CD4-positive, alpha-beta T cell (primary cell): ENCODE measurements around the gene C3orf33. TPM values are rescaled to one million over a fixed set of nuclear protein-coding genes. Genes with fewer than 3 reads are reported as not detected.

Experiments
- ATAC-seq: fragments of 200-7000 bp; cut with Tn5 transposase; one replicate; pipeline ENCODE4 v1.10.0; 2022; ENCODE audit warnings: mild to moderate bottlenecking; ENCODE audit not compliant: poor library complexity
- CTCF ChIA-PET: fragments of 350-600 bp; sonication (Branson Sonifier 250); formaldehyde crosslinking; loops from one replicate; lab custom pipeline; 2021; ENCODE audit warnings: antibody characterized with exemption, inconsistent platforms; lab: Charles Lee
- POLR2A ChIA-PET: fragments of 350-600 bp; sonication (Branson Sonifier 250); formaldehyde crosslinking; loops from one replicate; lab custom pipeline; 2021; ENCODE audit warnings: antibody characterized with exemption, inconsistent platforms; lab: Charles Lee
- DNase-seq, 14 experiments: peaks; one replicate each; pipeline ENCODE4 v3.0.0-alpha.2; 2013 to 2020; ENCODE audit warnings: mixed read lengths in 2 of 14
- H3K27ac ChIP-seq, 2 donors: one replicate each; pipeline versions ENCODE4 v1.5.1 to v1.7.0; 2013; ENCODE audit warnings: low read length in 2 of 2, low read depth in 1 of 2, mild to moderate bottlenecking in 1 of 2
- H3K27me3 ChIP-seq, 2 experiments: 1 replicate in 1 of 2; 2 replicates in 1 of 2; pipeline versions ENCODE4 v1.6.1 to v1.7.0; 2013; ENCODE audit warnings: low read length in 2 of 2, control low read depth in 1 of 2, mild to moderate bottlenecking in 1 of 2, moderate library complexity in 1 of 2; ENCODE audit not compliant: insufficient read depth in 2 of 2, control insufficient read depth in 1 of 2
- H3K36me3 ChIP-seq: one replicate; pipeline ENCODE4 v1.6.1; 2013; ENCODE audit warnings: low read length, control low read depth; ENCODE audit not compliant: insufficient read depth
- H3K4me1 ChIP-seq: one replicate; pipeline ENCODE4 v1.6.1; 2013; ENCODE audit warnings: low read length, control low read depth; ENCODE audit not compliant: insufficient read depth
- H3K4me3 ChIP-seq: one replicate; pipeline ENCODE4 v1.5.1; 2013; ENCODE audit warnings: mild to moderate bottlenecking, low read length, moderate library complexity
- H3K9me3 ChIP-seq, 2 experiments: 1 replicate in 1 of 2; 2 replicates in 1 of 2; pipeline versions ENCODE4 v1.6.1 to v1.7.0; 2013; ENCODE audit warnings: low read length in 2 of 2, mild to moderate bottlenecking in 2 of 2, control low read depth in 1 of 2, moderate library complexity in 1 of 2; ENCODE audit not compliant: control insufficient read depth in 1 of 2, insufficient read depth in 1 of 2
- H3K27ac Mint-ChIP-seq: one replicate; pipeline ENCODE4 v1.8.0; 2020; ENCODE audit warnings: mixed read lengths
- H3K27me3 Mint-ChIP-seq: one replicate; pipeline ENCODE4 v1.8.0; 2021; ENCODE audit warnings: mixed read lengths
- H3K36me3 Mint-ChIP-seq: one replicate; pipeline ENCODE4 v1.8.0; 2021; ENCODE audit warnings: low read depth, mixed read lengths
- H3K4me1 Mint-ChIP-seq: one replicate; pipeline ENCODE4 v1.8.0; 2021; ENCODE audit warnings: low read depth, mixed read lengths
- H3K4me3 Mint-ChIP-seq: one replicate; pipeline ENCODE4 v1.8.0; 2020; ENCODE audit warnings: mild to moderate bottlenecking, mixed read lengths
- H3K9me3 Mint-ChIP-seq: one replicate; pipeline ENCODE4 v1.8.0; 2020; ENCODE audit warnings: mixed read lengths
- CTCF ChIP-seq: fragments of 200-600 bp; IDR thresholded peaks from one replicate; pipeline ENCODE4 v1.8.0; 2022; ENCODE audit warnings: antibody characterized with exemption, mild to moderate bottlenecking
- intact Hi-C, 2 experiments: fragments of 100-400 bp; cut with DNase I in 1 of 2; cut with micrococcal nuclease in 1 of 2; formaldehyde crosslinking; loops; one replicate each; pipeline versions ENCODE4 v1.15.1 to v1.9.0; 2023 to 2025; cut with DNase I, micrococcal nuclease
- total RNA-seq, 174 experiments: library from RNA in 2 of 174; stranded (reverse) in 2 of 174; gene quantifications; one replicate each; pipeline ENCODE4 v1.2.3 and lab custom pipeline; 2021 to 2026

The C3orf33 gene
- total RNA-seq, 2 experiments from 2014 or later = 2.4 to 2.6 TPM

- no peak for TF ChIP-seq CTCF
- H3K27me3 ChIP-seq = no peaks in the 10 kb centered on the region
- POLR2A ChIA-PET = no interaction called here
Measured at GRCh38 chr3:155809181-155809580, 3.1 kb upstream of the C3orf33 start.

GRCh38 chr3:155807823-155808222 lies 1.7 kb upstream of the C3orf33 start:
- Histone ChIP-seq H3K27me3 (no peaks in the 10 kb centered on the region), H3K4me3 (no peak overlapping the region), H3K27ac (no peak overlapping the region), H3K36me3 (no peaks in the 10 kb centered on the region), H3K9me3 (no peaks in the 10 kb centered on the region), H3K4me1 (peaks cover 13% of the 10 kb centered on the region)
- ATAC-seq (no peak), DNase-seq (no peak)
- ChIA-PET POLR2A (interaction anchor here (0.6 kb wide), 1 partner anchor 51 kb away, joined by 3 read pairs; no protein-coding TSS in a partner anchor), CTCF (no interaction called here)
- intact Hi-C loops = loop anchor here (2.0 to 5.0 kb wide), 3 partner anchors 47 to 73 kb away; partner anchors contain the start of genes SLC33A1 (in 2 of the 2) and GMPS (in 1 of the 2)
- peaks cover 14% of the 10 kb centered on the region for H3K4me1 Mint-ChIP-seq
- peaks cover 11% of the 10 kb centered on the region for H3K27me3 Mint-ChIP-seq
- no peaks in the 10 kb centered on the region for H3K9me3 Mint-ChIP-seq
- no peak for TF ChIP-seq CTCF
- H3K4me3 Mint-ChIP-seq = peak overlapping the region; percentile 31
- H3K27ac Mint-ChIP-seq = no peak overlapping the region
- peaks cover 11% of the 10 kb centered on the region for H3K36me3 Mint-ChIP-seq

More at GRCh38 chr3:155809181-155809580, 3.1 kb upstream of the C3orf33 start:
- no peak overlapping the region for H3K27ac Mint-ChIP-seq
- no peaks in the 10 kb centered on the region for H3K9me3 Mint-ChIP-seq
- CTCF ChIA-PET = no interaction called here
- intact Hi-C loops = loop anchor here (2.0 to 5.0 kb wide), 2 partner anchors 63 to 74 kb away; partner anchors contain the start of gene GMPS (in 1 of the 2)
- peaks cover 13% of the 10 kb centered on the region for H3K4me1 ChIP-seq
- H3K4me3 ChIP-seq = no peak overlapping the region
- no peaks in the 10 kb centered on the region for H3K9me3 ChIP-seq
- H3K4me3 Mint-ChIP-seq = no peak overlapping the region
- peaks cover 6% of the 10 kb centered on the region for H3K36me3 Mint-ChIP-seq
- H3K36me3 ChIP-seq = no peaks in the 10 kb centered on the region
- ATAC-seq (no peak), DNase-seq (no peak)
- H3K27me3 Mint-ChIP-seq = peaks cover 11% of the 10 kb centered on the region
- no peak overlapping the region for H3K27ac ChIP-seq
- H3K4me1 Mint-ChIP-seq = peaks cover 14% of the 10 kb centered on the region

- Histone ChIP-seq H3K4me1 (peaks cover 13% of the 10 kb centered on the region), H3K9me3 (no peaks in the 10 kb centered on the region), H3K27me3 (no peaks in the 10 kb centered on the region), H3K27ac (peak overlapping the region in 1 of 2 donors; percentile 61), H3K36me3 (no peaks in the 10 kb centered on the region), H3K4me3 (peak overlapping the region; percentile 90)
- Mint-ChIP-seq H3K36me3 (peaks cover 29% of the 10 kb centered on the region), H3K4me1 (peaks cover 17% of the 10 kb centered on the region), H3K9me3 (no peaks in the 10 kb centered on the region), H3K4me3 (peak overlapping the region; percentile 89), H3K27me3 (peaks cover 6% of the 10 kb centered on the region), H3K27ac (peak overlapping the region; percentile 80)
- ATAC-seq = no peak
- DNase-seq = peak in 4 of 14 experiments; percentile 21 to 50 (median 45)
- ChIA-PET POLR2A (interaction anchor here (0.7 to 2.9 kb wide), 11 partner anchors 11 to 1370 kb away, joined by 3 to 45 read pairs (median 3); partner anchors contain the start of genes CCNL1, GMPS and SLC33A1), CTCF (interaction anchor here (0.6 to 2.3 kb wide), 32 partner anchors 9 to 720 kb away, joined by 3 to 54 read pairs (median 4); partner anchors contain the start of genes GMPS and SLC33A1)
- no peak for TF ChIP-seq CTCF
- intact Hi-C loops = loop anchor here (2.0 to 5.0 kb wide), 2 partner anchors 65 to 67 kb away; partner anchors contain the start of gene GMPS (in 2 of the 2)
Measured at GRCh38 chr3:155805204-155805801, 775 bp downstream of the C3orf33 start.
